SKM-1 (cell line): ENCODE results near the gene CCT8L2.
"Not testable (repeated sequence)": the region's sequence is repeated elsewhere in the genome, so short reads cannot be mapped to it uniquely, and the experiment has no call there.

Experiments used
- DNase-seq: peaks from one replicate; lab custom pipeline; 2025; ENCODE audit not compliant: unreplicated experiment; lab: John Stamatoyannopoulos, UW

Gene CCT8L2

DNA sequence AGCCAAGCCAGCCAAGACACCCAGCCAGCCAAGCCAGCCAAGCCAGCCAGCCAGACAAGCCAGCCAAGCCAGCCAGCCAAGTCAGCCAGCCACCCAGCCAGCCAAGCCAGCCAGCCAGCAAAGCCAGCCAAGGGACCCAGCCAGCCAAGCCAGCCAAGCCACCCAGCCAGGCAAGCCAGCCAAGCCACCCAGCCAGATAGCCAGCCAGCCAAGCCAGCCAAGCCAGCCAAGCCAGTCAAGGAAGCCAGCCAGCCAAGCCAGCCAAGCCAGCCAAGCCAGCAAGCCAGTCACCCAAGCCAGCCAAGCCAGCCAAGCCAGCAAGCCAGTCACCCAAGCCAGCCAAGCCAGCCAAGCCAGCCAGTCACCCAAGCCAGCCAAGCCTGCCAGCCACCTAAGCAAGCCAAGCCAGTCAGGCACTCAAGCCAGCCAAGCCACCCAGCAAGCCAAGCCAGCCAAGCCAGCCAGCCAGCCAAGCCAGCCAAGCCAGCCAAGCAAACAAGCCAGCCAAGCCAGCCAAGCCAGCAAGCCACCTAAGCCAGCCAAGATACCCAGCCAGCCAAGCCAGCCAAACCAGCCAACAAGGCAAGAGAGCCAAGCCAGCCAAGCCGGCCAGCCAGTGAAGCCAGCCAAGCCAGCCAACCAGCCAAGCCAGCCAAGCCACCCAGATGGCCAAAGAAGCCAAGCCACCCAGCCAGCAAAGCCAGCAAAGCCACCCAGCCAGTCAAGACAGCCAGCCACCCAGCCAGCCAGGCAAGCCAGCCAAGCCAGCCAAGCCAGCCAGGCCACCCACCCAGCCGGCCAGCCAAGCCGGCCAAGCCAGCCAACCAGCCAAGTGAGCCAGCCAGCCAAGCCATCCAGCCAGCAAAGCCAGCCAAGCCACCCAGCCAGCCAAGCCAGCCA, 33.3 kb downstream of the CCT8L2 start:
- DNase-seq, result no peak

DNA sequence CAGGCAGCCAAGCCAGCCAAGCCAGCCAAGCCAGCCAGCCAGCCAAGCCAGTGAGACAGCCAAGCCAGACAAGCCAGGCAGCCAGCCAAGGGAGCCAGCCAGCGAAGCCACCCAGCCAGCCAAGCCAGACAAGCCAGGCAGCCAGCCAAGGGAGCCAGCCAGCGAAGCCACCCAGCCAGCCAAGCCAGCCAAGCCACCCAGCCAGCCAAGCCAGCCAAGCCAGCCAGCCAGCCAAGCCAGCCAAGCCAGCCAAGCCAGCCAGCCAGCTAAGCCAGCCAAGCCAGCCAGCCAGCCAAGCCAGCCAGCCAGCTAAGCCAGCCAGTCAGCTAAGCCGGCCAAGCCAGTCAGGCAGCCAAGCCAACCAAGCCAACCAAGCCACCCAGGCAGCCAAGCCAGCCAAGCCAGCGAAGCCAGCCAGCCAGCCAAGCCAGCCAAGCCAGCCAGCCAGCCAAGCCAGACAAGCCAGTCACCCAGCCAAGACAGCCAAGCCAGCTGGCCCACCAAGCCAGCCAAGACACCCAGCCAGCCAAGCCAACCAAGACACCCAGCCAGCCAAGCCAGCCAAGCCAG, 34.1 kb downstream of the CCT8L2 start:
- DNase-seq, result not testable (repeated sequence)

DNA sequence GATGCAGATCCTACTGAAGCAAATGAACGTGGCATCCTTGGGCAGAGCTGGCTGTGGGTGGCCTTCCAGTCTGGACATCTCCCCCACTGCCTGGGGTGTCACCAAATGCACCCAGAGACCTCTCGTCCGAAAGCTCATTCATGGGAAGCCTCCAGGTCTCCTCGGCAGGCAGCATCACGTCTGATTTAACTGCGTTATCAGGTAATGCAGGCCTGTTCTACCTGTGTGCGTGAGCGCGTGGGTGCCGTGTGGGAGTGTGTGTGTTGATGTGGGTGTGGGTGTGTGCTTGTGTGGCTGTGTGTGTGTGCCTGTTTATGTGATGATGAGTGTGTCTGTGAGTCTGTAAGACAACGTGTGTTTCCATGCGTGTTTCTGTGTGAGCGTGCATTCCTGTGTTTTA, 35.1 kb downstream of the CCT8L2 start:
- DNase-seq, result not testable (repeated sequence)

DNA sequence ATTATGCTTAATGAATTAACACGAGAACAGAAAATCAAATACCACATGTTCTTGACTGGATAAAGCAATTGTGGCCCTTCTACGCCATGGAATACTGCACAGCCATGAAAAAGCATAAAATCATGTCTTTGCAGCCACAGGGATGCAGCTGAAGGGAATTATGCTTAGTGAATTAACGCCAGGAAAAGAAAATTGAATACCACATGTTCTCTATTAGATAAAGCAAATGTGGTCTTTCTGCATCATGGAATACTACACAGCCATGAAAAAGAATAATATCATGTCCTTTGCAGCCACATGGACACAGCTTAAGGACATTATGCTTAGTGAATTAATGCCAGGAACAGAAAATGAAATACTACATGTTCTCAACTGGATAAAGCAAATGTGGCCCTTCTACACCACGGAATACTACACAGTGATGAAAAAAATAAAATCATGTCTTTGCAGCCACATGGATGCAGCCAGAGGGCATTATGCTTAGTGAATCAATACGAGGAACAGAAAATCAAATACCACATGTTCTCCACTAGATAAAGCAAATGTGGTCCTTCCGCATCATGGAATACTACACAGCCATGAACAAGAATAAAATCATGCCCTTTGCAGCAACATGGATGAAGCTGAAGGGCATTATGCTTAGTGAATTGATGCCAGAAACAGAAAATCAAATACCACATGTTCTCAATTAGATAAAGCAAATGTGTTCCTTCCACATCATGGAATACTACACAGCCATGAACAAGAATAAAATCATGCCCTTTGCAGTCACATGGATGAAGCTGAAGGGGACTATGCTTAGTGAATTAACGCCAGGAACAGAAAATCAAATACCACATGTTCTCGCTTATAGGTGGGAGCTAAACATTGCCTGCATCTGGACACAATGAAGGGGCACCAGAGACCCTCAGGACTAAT, 37.3 kb downstream of the CCT8L2 start:
- DNase-seq, result not testable (repeated sequence)

DNA sequence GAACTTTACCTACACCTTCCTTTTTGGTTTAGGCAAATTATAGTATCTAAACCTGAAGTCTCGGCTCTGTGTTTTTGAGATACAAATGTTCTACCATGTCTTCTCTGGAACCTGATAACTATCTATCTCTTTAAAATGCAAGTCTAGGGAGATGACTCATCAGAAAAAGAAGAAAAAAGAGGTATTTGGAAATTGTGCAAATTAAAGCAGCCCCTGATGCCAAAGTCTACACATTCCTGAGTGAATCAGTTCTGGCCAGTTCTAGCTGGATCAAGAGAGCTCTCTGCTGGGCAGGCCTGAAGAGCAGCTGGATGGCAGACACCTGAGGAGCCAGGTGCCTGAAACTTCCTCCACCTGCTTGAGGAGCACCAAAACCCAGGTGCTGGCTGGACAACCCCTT, 49.3 kb downstream of the CCT8L2 start:
- not testable (repeated sequence) for DNase-seq
